ENCODE results near the gene MTF1.

DNA sequence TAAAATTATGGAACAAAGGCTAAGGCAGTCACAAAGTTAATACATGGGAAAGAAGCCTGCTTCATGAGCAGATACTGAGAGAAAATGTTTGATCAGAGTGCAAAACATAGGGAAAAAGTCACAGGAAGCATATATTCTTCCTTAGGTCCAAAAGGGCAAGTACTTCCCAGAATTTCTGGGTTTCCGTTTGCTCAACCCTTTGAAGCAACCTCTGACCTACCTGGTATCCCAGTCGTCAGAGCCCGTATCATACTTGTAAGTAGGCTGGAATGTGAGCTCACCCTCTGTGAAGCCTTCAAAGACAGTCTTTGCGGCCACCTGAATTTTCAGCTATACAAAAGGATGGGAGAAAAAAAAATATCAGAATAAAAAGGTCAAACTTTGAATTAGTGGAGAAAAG lies 20.5 kb upstream of the MTF1 start:
- TF ChIP-seq, protein P1, sequence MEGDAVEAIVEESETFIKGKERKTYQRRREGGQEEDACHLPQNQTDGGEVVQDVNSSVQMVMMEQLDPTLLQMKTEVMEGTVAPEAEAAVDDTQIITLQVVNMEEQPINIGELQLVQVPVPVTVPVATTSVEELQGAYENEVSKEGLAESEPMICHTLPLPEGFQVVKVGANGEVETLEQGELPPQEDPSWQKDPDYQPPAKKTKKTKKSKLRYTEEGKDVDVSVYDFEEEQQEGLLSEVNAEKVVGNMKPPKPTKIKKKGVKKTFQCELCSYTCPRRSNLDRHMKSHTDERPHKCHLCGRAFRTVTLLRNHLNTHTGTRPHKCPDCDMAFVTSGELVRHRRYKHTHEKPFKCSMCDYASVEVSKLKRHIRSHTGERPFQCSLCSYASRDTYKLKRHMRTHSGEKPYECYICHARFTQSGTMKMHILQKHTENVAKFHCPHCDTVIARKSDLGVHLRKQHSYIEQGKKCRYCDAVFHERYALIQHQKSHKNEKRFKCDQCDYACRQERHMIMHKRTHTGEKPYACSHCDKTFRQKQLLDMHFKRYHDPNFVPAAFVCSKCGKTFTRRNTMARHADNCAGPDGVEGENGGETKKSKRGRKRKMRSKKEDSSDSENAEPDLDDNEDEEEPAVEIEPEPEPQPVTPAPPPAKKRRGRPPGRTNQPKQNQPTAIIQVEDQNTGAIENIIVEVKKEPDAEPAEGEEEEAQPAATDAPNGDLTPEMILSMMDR (IDR thresholded peaks at IDR 0.05): no peak
- TF ChIP-seq EP300 (IDR thresholded peaks at IDR 0.05): no peak

All from tibial nerve (tissue), 4 donors.